GM23248 (cell line): ENCODE results near the gene CREB3L1. TPM values are rescaled to one million over a fixed set of nuclear protein-coding genes. Genes with fewer than 3 reads are reported as not detected.
A peak's percentile ranks its signal among the peaks of the same experiment; 100 is the strongest.

Experiments used
- DNase-seq: peaks from one replicate; pipeline ENCODE4 v3.0.0-alpha.2; 2015
- H2AFZ ChIP-seq: fragments of 200-600 bp; sonication (generic); 2 replicates; pipeline ENCODE4 v1.6.1; 2016; ENCODE audit warnings: antibody characterized with exemption
- H3F3A ChIP-seq: fragments of 200-600 bp; sonication (generic); 2 replicates; pipeline ENCODE4 v1.6.1; 2016; ENCODE audit warnings: mild to moderate bottlenecking, antibody characterized with exemption, mixed run types; ENCODE audit not compliant: insufficient read depth
- H3K27ac ChIP-seq: fragments of 200-600 bp; sonication (generic); 2 replicates; pipeline ENCODE4 v1.5.1; 2016; ENCODE audit warnings: mild to moderate bottlenecking
- H3K27me3 ChIP-seq: fragments of 200-600 bp; sonication (generic); replicated peaks from 2 replicates; pipeline ENCODE4 v1.6.1; 2016; ENCODE audit warnings: mild to moderate bottlenecking; ENCODE audit not compliant: insufficient read depth
- H3K36me3 ChIP-seq: fragments of 200-600 bp; sonication (generic); 2 replicates; pipeline ENCODE4 v1.6.1; 2016; ENCODE audit warnings: low read depth, mild to moderate bottlenecking
- H3K4me1 ChIP-seq: fragments of 200-600 bp; sonication (generic); 2 replicates; pipeline ENCODE4 v1.6.1; 2016; ENCODE audit warnings: mild to moderate bottlenecking; ENCODE audit not compliant: insufficient read depth
- H3K4me2 ChIP-seq: fragments of 200-600 bp; sonication (generic); one replicate; pipeline ENCODE4 v1.6.1; 2016; ENCODE audit warnings: mild to moderate bottlenecking; ENCODE audit not compliant: unreplicated experiment
- H3K4me3 ChIP-seq: fragments of 200-600 bp; sonication (generic); 2 replicates; pipeline ENCODE4 v1.5.1; 2016; ENCODE audit warnings: mild to moderate bottlenecking
- H3K79me2 ChIP-seq: fragments of 200-600 bp; sonication (generic); 2 replicates; pipeline ENCODE4 v1.6.1; 2016; ENCODE audit warnings: mild to moderate bottlenecking; ENCODE audit not compliant: insufficient read depth
- H3K9ac ChIP-seq: fragments of 200-600 bp; sonication (generic); 2 replicates; pipeline ENCODE4 v1.6.1; 2016; ENCODE audit warnings: mild to moderate bottlenecking
- H3K9me2 ChIP-seq: fragments of 200-600 bp; sonication (generic); 2 replicates; pipeline ENCODE4 v1.6.1; 2016; ENCODE audit warnings: mixed run types, mild to moderate bottlenecking, moderate library complexity; ENCODE audit not compliant: insufficient read depth
- H3K9me3 ChIP-seq: fragments of 200-600 bp; sonication (generic); one replicate; pipeline ENCODE4 v1.6.1; 2017; ENCODE audit warnings: low read depth
- H4K20me1 ChIP-seq: fragments of 200-600 bp; sonication (generic); 2 replicates; pipeline ENCODE4 v1.6.0; 2016; ENCODE audit not compliant: insufficient read depth
- EZH2 ChIP-seq: fragments of 200-600 bp; sonication (generic); IDR thresholded peaks from 2 replicates; pipeline ENCODE4 v1.6.1; 2018; ENCODE audit warnings: antibody characterized with exemption, mild to moderate bottlenecking; ENCODE audit not compliant: insufficient read depth, poor library complexity, severe bottlenecking
- EZH2phosphoT487 ChIP-seq: fragments of 200-600 bp; sonication (generic); IDR thresholded peaks from 2 replicates; pipeline ENCODE4 v1.6.1; 2018; ENCODE audit warnings: antibody characterized with exemption, moderate library complexity, mild to moderate bottlenecking, low read depth; ENCODE audit not compliant: insufficient read depth
- WGBS, 2 experiments: methylation state at CpG; one replicate each; pipeline ENCODE4 v1.1.6; 2015 to 2017; ENCODE audit warnings: low lambda C conversion rate in 2 of 2, low coverage in 1 of 2; ENCODE audit errors: missing lambda C conversion rate in 2 of 2; 5-methylcytosine and 5-hydroxymethylcytosine counted together
- in situ Hi-C: fragments of 300-500 bp; cut with MboI; formaldehyde crosslinking; loops from 2 replicates; pipeline ENCODE4 v1.15.0; 2020
- polyA plus RNA-seq: library from polyadenylated mRNA; unstranded; fragments of >200 nt; fragmentation: Nextera tagmentation; extraction: Ambion mirVana; gene quantifications from 2 replicates; pipeline ENCODE4 v1.2.1, GENCODE V29; 2016
- total RNA-seq: library from RNA; depleted of rRNA; stranded (reverse); fragments of >200 nt; shearing (Covaris generic); gene quantifications from 2 replicates; pipeline ENCODE4 v1.2.3, GENCODE V29; 2014

The CREB3L1 gene
- total and polyA plus RNA-seq, 2 experiments from 2014 or later, result 37.7 to 146 TPM

- no peak overlapping the region for H3K27ac ChIP-seq
- WGBS, 2 experiments, result 29 to 37% methylated on average over 8 of the region's 8 CpGs
Observed at GRCh38 chr11:46332093-46332567, 54.7 kb downstream of the CREB3L1 start.

GRCh38 chr11:46332568-46333393 is 55.3 kb downstream of the CREB3L1 start:
- in situ Hi-C loops, result no loop called here
- H3K36me3 ChIP-seq, result no peaks in the 10 kb centered on the region
- H3F3A ChIP-seq, result peaks cover 8% of the 10 kb centered on the region; the same call in 1 of the 2 replicates
- peak; percentile 48 for DNase-seq
- H3K4me2 ChIP-seq, result peak overlapping the region; percentile 38
- WGBS, 2 experiments, result 3 to 5% methylated on average over 45 to 61 of the region's 99 CpGs
- H3K27me3 ChIP-seq, result peaks cover 14% of the 10 kb centered on the region
- H3K27ac ChIP-seq, result no peak overlapping the region
- H3K9ac ChIP-seq, result no peak overlapping the region
- no peaks in the 10 kb centered on the region for H3K79me2 ChIP-seq
- no peak overlapping the region for H2AFZ ChIP-seq
- no peaks in the 10 kb centered on the region for H4K20me1 ChIP-seq
- TF ChIP-seq EZH2 (peak; percentile 2), EZH2phosphoT487 (no peak)
- 0 out of 2 replicates have a peak, but pooled peaks cover 4% of the 10 kb centered on the region for H3K4me1 ChIP-seq
- H3K9me3 ChIP-seq, result no peaks in the 10 kb centered on the region
- H3K9me2 ChIP-seq, result no peaks in the 10 kb centered on the region
- peak overlapping the region; percentile 50 for H3K4me3 ChIP-seq

More at GRCh38 chr11:46332093-46332567, 54.7 kb downstream of the CREB3L1 start:
- Histone ChIP-seq H3K4me3 (peak overlapping the region; percentile 50; the same call in 1 of the 2 replicates), H3K36me3 (no peaks in the 10 kb centered on the region), H3K27me3 (peaks cover 14% of the 10 kb centered on the region), H3K4me1 (0 out of 2 replicates have a peak, but pooled peaks cover 4% of the 10 kb centered on the region), H3K4me2 (no peak overlapping the region), H3K79me2 (no peaks in the 10 kb centered on the region), H3K9me2 (no peaks in the 10 kb centered on the region), H4K20me1 (no peaks in the 10 kb centered on the region), H3K9me3 (no peaks in the 10 kb centered on the region), H2AFZ (no peak overlapping the region), H3F3A (peaks cover 8% of the 10 kb centered on the region; the same call in 1 of the 2 replicates), H3K9ac (no peak overlapping the region)
- TF ChIP-seq EZH2 (peak; percentile 12), EZH2phosphoT487 (no peak)
- in situ Hi-C loops, result no loop called here
- no peak for DNase-seq

GRCh38 chr11:46333394-46333947 is 56.0 kb downstream of the CREB3L1 start:
- no peaks in the 10 kb centered on the region for H3K9me3 ChIP-seq
- no peaks in the 10 kb centered on the region for H3K79me2 ChIP-seq
- peaks cover 8% of the 10 kb centered on the region; the same call in 1 of the 2 replicates for H3F3A ChIP-seq
- peaks cover 14% of the 10 kb centered on the region for H3K27me3 ChIP-seq
- 17 to 22% methylated on average over 20 to 25 of the region's 25 CpGs for WGBS, 2 experiments
- in situ Hi-C loops, result no loop called here
- H4K20me1 ChIP-seq, result no peaks in the 10 kb centered on the region
- H3K9ac ChIP-seq, result no peak overlapping the region
- H3K4me3 ChIP-seq, result peak overlapping the region; percentile 50
- H3K27ac ChIP-seq, result no peak overlapping the region
- TF ChIP-seq EZH2 (no peak), EZH2phosphoT487 (no peak)
- no peaks in the 10 kb centered on the region for H3K9me2 ChIP-seq
- H3K4me2 ChIP-seq, result peak overlapping the region; percentile 38
- H3K36me3 ChIP-seq, result no peaks in the 10 kb centered on the region
- H3K4me1 ChIP-seq, result 0 out of 2 replicates have a peak, but pooled peaks cover 4% of the 10 kb centered on the region
- peak; percentile 19 for DNase-seq
- no peak overlapping the region for H2AFZ ChIP-seq

- no peaks in the 10 kb centered on the region for H4K20me1 ChIP-seq
- peaks cover 8% of the 10 kb centered on the region; the same call in 1 of the 2 replicates for H3F3A ChIP-seq
- H3K4me3 ChIP-seq, result no peak overlapping the region
- 0 out of 2 replicates have a peak, but pooled peaks cover 4% of the 10 kb centered on the region for H3K4me1 ChIP-seq
- 83 to 94% methylated on average over 3 of the region's 3 CpGs for WGBS, 2 experiments
- no peak overlapping the region for H3K27ac ChIP-seq
- no peaks in the 10 kb centered on the region for H3K79me2 ChIP-seq
- in situ Hi-C loops, result no loop called here
- no peak overlapping the region for H3K9ac ChIP-seq
- H3K9me2 ChIP-seq, result no peaks in the 10 kb centered on the region
- no peak overlapping the region for H2AFZ ChIP-seq
- TF ChIP-seq EZH2phosphoT487 (no peak), EZH2 (no peak)
- H3K27me3 ChIP-seq, result peaks cover 14% of the 10 kb centered on the region
- no peak overlapping the region for H3K4me2 ChIP-seq
- no peaks in the 10 kb centered on the region for H3K36me3 ChIP-seq
- no peak for DNase-seq
- no peaks in the 10 kb centered on the region for H3K9me3 ChIP-seq
Observed at GRCh38 chr11:46334211-46334610, 56.7 kb downstream of the CREB3L1 start.
